ENCODE data around the gene HMX2. TPM values are rescaled to one million over a fixed set of nuclear protein-coding genes. Genes with fewer than 3 reads are reported as not detected.

HMX2 gene
- total RNA-seq, 1 donor from 2014 or later = not detected

Other genes with a start within 250 kb of the HMX2 start
- not detected for gene FAM24A, start 237.5 kb upstream of the HMX2 start, total RNA-seq
- gene C10orf88, start 193.9 kb upstream of the HMX2 start, total RNA-seq = 13.4 TPM
- gene PSTK, start 167.7 kb upstream of the HMX2 start, total RNA-seq = 4.1 TPM
- 11.8 TPM for gene IKZF5, start 139.3 kb upstream of the HMX2 start, total RNA-seq
- gene ACADSB, start 139.1 kb upstream of the HMX2 start, total RNA-seq = 13.1 TPM
- gene HMX3, start 12.2 kb upstream of the HMX2 start, total RNA-seq = not detected
- gene BUB3, start 6.3 kb downstream of the HMX2 start, total RNA-seq = 117 TPM

Data from skin of body (tissue), 1 donor.